NCI-H2107 treated with DMSO at 0.1 percent for 48 hours (cell line): ENCODE results near the gene ANXA1.
A peak's percentile ranks its signal among the peaks of the same experiment; 100 is the strongest.

Experiments
- DNase-seq: peaks from one replicate; lab custom pipeline; 2025; ENCODE audit not compliant: unreplicated experiment; lab: John Stamatoyannopoulos, UW

The ANXA1 gene

DNA sequence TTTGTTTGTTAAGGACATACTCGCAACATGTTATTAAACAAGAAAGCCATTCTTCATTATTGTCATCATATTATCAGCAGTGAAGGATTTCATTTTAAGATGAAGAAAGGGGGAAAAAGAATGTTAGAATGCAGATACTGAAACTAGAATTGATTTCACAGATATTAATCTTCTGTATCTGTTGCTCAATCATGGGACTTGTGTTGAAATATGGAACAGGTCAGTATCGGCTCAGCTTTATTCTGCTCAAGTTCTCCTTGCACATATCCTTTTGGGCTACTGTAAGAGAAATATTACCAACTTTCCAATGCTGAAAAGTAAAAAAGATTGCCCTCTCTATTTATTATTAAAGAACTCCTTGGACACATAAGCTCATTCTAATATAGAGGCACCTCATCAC is 13.8 kb upstream of the ANXA1 start:
- DNase-seq, result no peak

GRCh38 chr9:73138516-73138915 is 13.1 kb upstream of the ANXA1 start:
- DNase-seq, result no peak

DNA sequence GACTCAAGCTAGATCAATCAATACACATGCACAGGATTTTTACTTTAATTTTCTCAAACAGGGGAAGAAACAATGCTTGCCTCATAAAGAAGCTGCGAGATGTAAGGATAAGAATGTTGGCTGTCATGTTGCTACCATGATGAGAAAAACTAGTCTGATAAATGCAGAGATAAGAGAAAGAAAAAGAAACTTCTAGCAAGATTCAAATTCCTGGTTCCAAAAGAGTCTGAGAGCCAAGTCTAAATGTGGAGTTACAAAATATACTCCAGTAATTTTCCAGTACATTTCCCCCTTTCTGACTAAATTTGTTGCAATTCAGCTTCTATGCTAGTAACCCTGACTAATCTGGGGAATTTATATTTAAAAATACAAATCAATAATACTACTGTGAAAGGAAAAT is 10.4 kb upstream of the ANXA1 start:
- no peak for DNase-seq

- no peak for DNase-seq
These were observed 7.8 kb upstream of the ANXA1 start for GRCh38 chr9:73143711-73144328.

DNA sequence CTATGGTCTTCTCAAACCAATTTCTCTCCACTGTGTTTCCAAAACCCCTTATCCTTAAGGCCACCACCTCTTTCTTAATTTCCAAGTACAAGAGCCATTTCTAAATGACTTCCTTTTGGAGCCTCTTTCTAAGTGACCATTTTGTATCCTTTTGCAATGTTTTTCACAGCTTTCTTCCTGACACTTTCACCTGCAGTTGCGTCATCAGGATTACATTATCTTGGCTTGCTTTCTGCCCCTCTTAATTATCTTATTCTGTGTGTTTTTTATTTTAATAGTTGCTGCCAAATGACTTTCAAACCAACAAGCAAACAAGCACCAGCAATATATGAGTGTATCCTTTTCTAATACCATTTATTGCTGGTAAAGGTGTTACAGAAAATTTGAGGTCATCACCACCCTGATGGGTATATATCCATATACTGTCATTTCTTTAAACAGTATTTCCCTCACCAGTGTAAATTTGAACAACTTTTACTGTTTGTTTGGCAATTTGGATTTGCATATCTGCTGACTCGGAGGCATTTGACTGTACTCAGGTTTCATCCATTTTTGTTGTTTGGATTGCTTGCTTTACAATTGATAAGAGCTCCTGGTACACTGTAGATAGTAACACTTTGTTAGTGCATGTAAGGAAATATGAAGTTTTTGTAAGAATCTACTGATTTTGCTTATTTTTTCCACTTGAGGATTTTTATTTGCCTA is 5.4 kb upstream of the ANXA1 start:
- peak; percentile 39 for DNase-seq

GRCh38 chr9:73148447-73148937 is 3.2 kb upstream of the ANXA1 start:
- DNase-seq, result no peak

GRCh38 chr9:73149371-73150067 is 2.1 kb upstream of the ANXA1 start:
- DNase-seq, result peak; percentile 56

DNA sequence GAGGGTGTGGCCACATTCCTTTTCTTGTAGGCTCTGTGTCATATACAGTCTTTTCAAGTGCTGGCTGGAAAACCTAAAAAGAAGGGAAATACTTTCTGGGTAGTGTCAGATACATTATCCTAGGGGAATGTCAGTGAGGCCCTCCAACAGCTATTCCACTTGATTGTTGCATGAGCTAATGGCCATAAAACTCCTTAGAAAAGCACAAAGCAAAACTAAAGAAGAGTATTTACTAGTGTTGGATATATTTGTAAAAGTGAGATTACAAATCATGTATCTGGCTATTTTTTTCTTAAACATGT is 829 bp downstream of the ANXA1 start:
- no peak for DNase-seq

DNA sequence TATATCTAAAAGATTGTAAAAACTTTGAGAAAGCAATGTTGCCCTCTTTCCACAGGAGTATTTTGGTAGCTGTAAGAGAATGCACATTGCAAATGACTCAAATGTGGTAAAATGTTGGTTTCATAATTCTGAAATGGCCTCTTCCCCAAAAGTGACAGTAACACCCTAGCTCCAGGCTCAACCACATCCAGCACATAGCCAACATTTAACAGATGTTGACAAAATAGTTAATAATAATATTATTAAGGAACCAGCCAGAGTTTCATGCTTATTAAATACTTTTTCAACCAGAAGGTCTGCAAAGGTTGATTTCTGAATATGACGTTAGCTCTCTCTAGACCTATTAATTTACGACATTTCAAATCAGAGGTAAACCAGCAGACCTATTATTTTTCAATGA is 1.3 kb downstream of the ANXA1 start:
- DNase-seq, result no peak

DNA sequence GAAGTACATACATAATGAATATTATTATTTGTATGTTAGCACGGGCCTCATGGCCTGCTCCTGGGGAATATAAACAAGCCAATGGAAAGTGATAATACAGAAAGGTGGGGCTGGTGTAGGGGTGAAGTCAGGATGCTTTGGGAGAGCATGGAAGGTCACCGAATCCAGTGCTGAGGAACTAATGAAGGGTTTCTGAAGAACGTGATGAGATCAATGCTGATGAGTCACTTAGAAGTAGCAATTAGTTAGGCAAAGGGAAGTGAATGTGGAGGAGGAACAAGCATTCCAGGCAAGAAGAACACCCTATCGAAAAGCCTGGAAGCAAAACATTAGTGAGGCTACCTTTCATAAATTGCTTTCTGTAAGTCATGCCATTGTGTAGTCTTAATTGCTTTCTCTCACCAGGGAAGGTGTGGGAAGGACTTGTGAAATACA is 2.1 kb downstream of the ANXA1 start:
- DNase-seq, result no peak

- DNase-seq, result no peak
These were observed 2.6 kb downstream of the ANXA1 start for GRCh38 chr9:73154271-73154670.

DNA sequence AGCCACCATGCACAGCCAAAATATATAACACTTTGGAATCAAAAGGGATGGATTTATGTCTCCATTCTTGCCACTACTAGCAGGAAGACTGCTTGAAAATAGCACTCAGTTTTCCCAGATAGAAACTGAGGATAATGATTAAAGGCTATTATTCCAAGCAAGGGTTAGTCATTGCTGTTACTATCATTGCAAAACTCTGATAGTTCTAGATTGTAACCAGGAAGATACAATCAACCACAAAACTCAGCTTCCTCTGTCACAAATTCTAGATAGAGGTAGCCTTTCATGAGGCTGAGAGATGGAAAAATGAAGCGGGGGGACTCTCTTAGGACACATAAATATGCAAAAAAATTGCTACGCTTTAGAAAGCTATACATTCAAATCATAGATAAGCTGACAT is 3.1 kb downstream of the ANXA1 start:
- DNase-seq, result no peak

GRCh38 chr9:73155377-73155776 is 3.7 kb downstream of the ANXA1 start:
- DNase-seq, result no peak

DNA sequence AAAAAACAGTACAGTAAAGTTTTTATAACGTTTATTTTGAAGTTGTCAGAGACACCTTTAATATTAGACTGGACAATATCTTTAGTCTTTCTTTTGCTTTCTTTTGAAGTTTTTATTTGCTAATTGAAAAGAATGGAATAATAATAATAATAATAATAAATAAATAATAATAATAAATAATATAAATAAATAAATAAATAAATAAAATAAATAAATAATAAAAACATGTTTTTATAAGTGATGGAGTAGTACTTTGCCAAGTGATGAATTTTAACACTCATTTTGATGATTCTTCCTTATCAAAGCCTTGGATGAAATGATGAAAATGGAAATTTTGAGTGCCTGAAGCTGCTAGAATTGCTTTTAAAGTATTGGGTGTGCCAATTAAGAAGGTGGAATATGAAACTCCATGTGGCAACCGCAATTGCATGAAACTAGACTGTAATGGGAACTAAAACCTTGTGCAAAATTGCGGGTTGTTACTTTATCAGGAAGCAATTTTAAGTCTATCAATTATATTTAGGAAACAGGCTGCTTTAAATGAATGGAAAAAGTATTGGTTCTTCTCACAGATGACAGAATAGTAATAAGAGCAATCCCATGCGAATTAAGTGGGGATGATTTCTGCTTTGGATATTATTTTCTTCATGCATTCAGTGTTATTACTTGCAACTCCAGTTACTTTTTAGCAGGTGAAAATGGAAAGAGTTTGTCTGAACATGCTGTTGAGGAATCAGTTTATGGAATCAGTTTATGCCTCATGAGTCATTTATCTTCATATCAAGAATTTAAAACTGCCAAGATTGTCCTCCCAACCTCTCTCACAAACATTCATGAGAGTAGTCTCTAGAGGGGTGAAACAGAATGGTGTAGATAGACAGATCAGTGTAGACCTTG is 4.6 kb downstream of the ANXA1 start:
- no peak for DNase-seq

GRCh38 chr9:73156865-73157187 is 5.2 kb downstream of the ANXA1 start:
- DNase-seq, result no peak

GRCh38 chr9:73157811-73158210 is 6.1 kb downstream of the ANXA1 start:
- DNase-seq, result no peak

DNA sequence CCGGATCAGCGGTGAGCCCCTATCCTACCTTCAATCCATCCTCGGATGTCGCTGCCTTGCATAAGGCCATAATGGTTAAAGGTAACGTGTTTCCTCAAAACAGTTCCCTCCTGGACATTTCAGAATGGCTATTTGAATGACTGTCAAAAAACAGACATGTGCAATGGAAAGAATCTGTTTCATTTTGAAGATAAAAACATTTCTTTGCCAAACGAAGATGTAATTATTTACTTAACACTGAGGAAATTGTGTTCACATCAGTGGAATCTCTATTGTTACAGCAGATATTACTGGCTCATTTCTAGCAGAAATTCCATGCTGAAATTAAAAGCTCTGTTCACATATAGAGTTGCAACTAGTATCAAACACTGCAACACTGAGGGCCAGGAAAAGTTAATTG is 7.1 kb downstream of the ANXA1 start:
- no peak for DNase-seq

DNA sequence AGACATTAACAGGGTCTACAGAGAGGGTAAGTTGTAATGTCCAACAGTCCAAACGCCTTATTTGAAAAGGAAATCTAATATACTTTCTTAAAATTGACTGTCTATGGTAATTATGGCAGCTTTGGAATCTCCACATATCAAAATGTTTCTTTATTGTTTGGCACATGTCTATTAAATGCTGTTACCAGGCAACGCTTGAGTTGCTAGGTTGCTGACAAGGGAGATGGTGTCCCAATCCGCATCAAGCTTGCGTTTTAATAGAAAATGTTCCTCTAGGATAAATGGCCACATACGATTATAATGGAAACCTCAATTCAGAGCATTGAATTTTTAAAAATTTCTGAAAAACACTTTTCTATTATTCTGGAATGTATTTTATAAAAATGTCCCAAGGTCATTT is 9.2 kb downstream of the ANXA1 start:
- DNase-seq, result no peak

GRCh38 chr9:73162987-73163768 is 11.5 kb downstream of the ANXA1 start:
- no peak for DNase-seq

DNA sequence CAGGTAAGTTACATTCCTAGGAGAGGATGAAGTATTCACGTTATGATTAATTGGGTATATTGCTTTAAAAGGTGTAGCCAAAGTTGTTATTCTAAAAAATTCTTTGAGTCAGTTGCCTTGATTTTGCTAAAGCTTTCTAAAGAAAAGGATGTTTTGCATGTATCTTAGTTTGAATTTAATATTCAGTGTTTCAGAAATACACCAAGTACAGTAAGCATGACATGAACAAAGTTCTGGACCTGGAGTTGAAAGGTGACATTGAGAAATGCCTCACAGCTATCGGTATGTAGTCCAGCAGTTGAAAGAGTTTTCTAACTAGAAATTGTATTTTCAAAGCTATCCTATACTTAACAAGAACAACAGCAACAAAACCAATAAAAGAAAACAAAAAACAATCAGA is 14.2 kb downstream of the ANXA1 start:
- no peak for DNase-seq

DNA sequence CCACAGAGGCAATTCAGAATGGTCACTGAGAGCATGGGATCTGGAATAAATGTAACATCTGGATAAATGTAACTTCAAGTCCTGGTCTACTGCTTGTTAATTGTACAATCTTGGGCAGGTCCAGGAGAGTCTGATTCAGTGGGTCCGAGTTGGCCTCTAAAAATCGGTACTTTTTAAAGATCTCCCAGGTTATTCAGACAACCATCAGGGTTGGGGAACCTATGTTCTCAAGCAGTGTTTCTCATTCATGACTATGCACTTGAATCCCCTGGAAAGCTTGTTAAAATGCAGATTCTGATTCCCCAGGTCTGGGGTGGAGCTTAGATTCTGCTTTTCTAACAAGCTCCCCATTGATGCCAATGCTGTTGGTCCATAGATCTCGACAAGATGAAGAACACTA is 14.8 kb downstream of the ANXA1 start:
- DNase-seq, result no peak
